MM.1S (cell line): ENCODE results near the gene LMX1B.

Experiments used
- CTCF ChIP-seq: fragments of 300-600 bp; sonication (generic); IDR thresholded peaks from 2 replicates; pipeline ENCODE4 v1.5.1; 2016; ENCODE audit warnings: antibody characterized with exemption, low read length, mixed read lengths
- EZH2 ChIP-seq: fragments of 300-600 bp; sonication (generic); optimal IDR thresholded peaks from 2 replicates; pipeline ENCODE3; 2017; ENCODE audit warnings: low read depth, mild to moderate bottlenecking, antibody characterized with exemption, low read length, mixed read lengths
- EZH2phosphoT487 ChIP-seq: fragments of 300-600 bp; sonication (generic); IDR thresholded peaks from 2 replicates; pipeline ENCODE4 v1.6.1; 2018; ENCODE audit warnings: antibody characterized with exemption, low read length

- no peak for TF ChIP-seq CTCF
- no peak for TF ChIP-seq EZH2
- no peak for TF ChIP-seq EZH2phosphoT487
These were observed 13.2 kb downstream of the LMX1B start for GRCh38 chr9:126626926-126627233.
